Coronary artery (tissue), 2 donors: Measurements from ENCODE around the gene NFE2L2.
"Not testable (repeated sequence)": the region's sequence is repeated elsewhere in the genome, so short reads cannot be mapped to it uniquely, and the experiment has no call there.

Experiments
- DNase-seq: peaks from one replicate; pipeline ENCODE4 v3.0.0-alpha.2; 2017; ENCODE audit warnings: low spot score
- H3K27ac ChIP-seq, 2 donors: fragments of 200-600 bp; sonication (generic); one replicate each; pipeline ENCODE4 v1.5.1; 2016 to 2019
- H3K4me3 ChIP-seq: fragments of 200-600 bp; sonication (generic); 2 replicates; pipeline ENCODE4 v1.5.1; 2016; ENCODE audit warnings: mild to moderate bottlenecking, moderate library complexity
- CTCF ChIP-seq: fragments of 200-600 bp; sonication (generic); IDR thresholded peaks from one replicate; pipeline ENCODE4 v1.5.1; 2019; ENCODE audit warnings: antibody characterized with exemption

NFE2L2 gene

GRCh38 chr2:177187631-177188312 is 76.8 kb downstream of the NFE2L2 start:
- DNase-seq, result no peak
- no peak for TF ChIP-seq CTCF
- Histone ChIP-seq H3K27ac (no peak overlapping the region), H3K4me3 (no peak overlapping the region)

- not testable (repeated sequence) for DNase-seq, H3K4me3 ChIP-seq, H3K27ac ChIP-seq
Observed at GRCh38 chr2:177186038-177186437, 78.5 kb downstream of the NFE2L2 start.

DNA sequence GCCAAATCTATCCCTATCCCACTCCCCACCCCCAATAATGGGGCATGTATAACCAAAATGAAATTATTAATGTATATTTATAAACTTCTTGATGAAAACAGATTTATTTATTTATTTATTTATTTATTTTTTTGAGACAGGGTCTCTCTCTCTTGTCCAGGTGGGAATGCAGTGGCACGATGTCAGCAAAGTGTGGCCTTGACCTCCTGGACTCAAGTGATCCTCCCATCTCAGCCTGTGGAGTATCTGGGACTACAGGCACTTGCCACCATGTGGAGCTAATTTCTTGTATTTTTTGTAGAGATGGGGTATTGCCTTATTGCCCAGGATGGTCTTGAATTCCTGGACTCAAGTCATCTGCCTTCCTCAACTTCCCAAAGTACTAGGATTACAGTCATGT is 79.9 kb downstream of the NFE2L2 start:
- Histone ChIP-seq H3K27ac (no peak overlapping the region), H3K4me3 (no peak overlapping the region)
- DNase-seq, result no peak
- no peak for TF ChIP-seq CTCF

GRCh38 chr2:177183860-177184259 is 80.7 kb downstream of the NFE2L2 start:
- no peak overlapping the region for H3K4me3 ChIP-seq
- H3K27ac ChIP-seq, result no peak overlapping the region
- DNase-seq, result no peak
- no peak for TF ChIP-seq CTCF
